HG02885 (cell line): ENCODE measurements around the gene E2F1.

Source experiments
- ATAC-seq: cut with Tn5 transposase; IDR thresholded peaks from one replicate; pipeline ENCODE4 v1.9.1; 2021; ENCODE audit warnings: mild to moderate bottlenecking; ENCODE audit not compliant: unreplicated experiment, poor library complexity

Gene E2F1

GRCh38 chr20:33659341-33660034 lies 26.7 kb downstream of the E2F1 start:
- ATAC-seq: no peak

GRCh38 chr20:33658929-33659328 lies 27.3 kb downstream of the E2F1 start:
- ATAC-seq: no peak

- no peak for ATAC-seq
Observed at GRCh38 chr20:33658510-33658909, 27.7 kb downstream of the E2F1 start.

DNA sequence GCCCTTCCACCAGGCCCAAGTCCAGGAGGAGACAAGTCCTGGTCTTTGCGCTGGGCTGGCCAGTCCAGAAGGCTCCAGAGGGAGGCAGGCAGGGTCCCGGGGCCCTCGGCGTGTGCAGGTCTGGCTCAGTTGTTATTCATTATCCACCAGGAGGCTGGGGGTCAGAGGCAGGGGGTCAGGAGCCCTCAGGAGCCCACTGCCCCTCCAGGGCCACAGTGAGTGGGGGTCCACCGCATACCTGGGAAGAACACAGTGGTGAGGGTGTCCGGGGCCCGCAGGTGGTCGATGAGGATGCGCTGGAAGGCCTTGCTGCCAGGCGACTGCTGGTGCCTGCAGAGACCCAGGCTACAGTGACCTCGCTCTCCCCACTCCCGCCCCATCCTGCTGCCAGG lies 28.5 kb downstream of the E2F1 start:
- no peak for ATAC-seq

- no peak for ATAC-seq
Observed at GRCh38 chr20:33656783-33657703, 29.1 kb downstream of the E2F1 start.

DNA sequence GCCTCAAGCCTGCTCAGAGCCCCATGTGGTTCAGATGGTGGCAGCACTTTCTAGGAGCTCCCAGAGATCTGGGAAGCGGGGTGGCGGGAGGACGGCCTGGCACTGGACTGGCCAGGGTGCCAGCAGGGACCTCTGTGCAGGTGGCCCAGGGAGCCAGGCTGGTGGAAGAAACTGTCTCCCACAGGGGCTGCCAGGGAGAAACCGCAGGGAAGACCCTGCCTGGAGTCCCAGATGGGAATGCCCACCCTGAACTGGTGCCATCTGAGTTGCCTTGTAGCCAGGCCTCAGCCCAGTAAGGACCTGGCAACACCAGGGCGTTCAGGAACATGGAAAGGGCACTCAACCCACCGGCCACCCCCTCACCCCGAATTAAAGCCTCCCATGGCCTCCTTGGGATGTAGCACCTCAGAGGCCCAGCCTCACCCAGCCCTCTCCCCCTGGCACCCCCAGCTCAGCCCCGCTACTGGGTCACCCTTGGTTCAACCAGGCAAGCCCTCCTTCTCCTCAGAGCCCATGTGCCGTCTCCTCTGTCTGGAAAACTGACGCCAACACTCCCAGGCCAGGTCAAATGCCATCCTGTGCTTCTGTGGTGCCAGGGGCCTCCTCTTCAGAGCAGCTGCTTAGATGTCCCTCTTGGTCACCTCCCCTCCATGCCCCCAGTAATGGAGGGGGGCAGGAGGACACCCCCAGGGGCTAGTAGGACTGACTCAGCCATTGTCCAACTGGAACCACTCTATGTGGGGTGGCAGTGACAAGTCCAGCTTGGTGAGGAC lies 30.0 kb downstream of the E2F1 start:
- no peak for ATAC-seq

DNA sequence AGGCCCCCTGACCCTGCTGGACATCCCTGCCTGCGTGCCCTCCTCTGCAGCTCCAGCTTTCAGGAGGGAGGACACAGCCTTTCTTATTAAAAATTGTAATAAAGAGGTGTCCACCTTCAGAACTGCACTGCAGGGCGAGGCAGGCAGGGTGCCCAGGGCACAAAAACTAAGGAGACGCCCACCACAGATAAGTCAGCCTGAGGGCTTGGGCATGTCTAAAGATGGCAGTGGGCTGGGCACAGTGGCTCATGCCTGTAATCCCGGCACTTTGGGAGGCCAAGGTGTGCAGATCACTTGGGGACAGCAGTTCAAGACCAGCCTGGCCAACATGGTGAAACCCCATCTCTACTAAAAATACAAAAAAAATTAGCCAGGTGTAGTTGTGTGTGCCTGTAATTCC lies 31.0 kb downstream of the E2F1 start:
- ATAC-seq: no peak

DNA sequence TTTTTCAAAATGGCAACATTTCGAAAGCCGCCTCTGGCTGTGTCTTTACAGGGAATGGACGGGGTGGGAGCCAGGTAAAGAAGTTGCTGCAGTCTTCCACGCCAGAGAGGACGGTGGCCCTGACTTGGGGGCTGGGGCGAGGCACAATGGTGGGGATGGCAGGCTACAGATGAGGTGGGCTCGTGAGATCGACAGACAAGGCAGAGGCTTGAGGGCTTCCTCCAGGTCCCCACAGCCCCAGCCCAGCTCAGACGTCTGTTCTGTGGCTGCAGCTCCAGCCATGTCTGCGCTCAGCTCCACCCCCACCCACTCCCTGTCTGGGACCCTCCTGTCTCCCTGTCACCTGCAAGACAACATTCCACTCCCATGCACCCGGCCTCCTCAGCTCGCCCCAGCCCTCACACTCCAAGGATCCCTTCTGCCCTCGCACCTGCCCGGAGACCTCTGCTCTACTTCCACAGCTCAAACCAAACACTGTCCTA lies 31.5 kb downstream of the E2F1 start:
- ATAC-seq: no peak

GRCh38 chr20:33653900-33654596 lies 32.1 kb downstream of the E2F1 start:
- ATAC-seq: no peak

DNA sequence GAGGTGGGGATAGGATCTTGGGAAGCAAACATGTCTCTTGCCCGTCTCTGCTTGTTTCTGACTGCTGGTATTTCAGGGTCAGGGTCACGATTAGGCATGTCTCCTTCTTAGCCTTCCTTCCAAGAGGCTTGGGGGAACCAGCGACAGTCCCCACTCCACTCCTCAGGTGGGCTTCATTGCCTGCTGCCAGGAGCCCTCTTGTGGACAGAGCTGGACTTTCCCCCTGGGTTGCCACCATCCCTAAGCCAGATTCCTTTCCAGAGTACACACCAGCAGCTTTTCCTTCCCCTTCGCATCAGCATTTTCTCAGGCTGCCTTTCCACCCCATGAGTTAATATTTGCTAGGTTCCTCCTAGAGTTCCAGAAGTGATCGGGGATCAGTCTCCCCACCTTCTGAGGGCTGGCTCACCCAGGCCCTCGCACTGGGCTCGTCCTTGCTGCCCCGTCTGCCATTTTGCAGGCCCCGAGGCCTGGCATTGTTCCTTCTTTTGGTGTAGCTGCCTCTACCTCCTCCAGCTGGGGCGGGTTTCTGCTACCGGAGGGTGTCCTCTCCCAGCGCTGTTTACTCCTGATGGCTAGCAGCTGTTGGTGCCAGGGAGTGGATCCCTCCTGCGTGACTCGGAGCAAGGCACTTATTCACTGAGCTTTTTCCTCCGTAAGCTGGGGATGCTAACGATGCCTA lies 32.8 kb downstream of the E2F1 start:
- no peak for ATAC-seq

- ATAC-seq: no peak
Observed at GRCh38 chr20:33651562-33652048, 34.6 kb downstream of the E2F1 start.

DNA sequence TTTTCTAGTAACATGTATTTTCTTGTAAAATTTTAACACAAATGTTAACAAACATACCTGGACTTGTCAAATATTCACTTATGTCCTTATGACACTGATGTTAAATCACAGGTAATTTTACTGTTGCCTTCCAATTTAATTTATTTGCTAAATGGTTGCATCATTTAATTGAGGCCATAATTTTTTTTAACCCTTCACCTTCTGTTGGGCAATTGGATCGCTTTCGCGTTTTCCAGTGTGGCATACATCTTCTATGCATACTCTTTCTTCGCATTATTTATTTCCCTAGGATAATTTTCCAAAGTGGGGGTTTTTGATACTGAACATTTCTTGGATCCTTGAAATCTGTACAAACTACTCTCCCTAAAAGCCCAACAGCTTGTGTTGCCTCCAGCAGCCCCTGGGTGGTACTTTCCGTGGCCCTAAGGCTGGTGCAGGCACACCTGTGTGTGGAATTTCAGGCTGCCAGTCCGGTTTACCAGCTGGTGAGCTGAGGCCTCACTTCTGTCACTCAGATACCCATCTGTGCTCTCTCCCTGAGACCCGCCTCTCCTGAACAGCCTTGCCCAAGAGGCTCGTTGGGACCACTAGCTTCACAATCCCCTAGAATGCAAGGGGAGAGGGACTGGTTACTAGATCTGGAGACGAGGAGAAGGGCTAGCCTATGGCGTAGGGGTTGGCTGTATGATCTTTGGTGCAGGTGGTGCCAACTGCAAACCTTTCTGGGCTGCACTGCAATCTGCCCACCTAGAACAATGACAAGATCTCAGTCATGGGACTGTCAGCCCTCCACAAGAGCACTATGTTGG lies 35.2 kb downstream of the E2F1 start:
- ATAC-seq: no peak

DNA sequence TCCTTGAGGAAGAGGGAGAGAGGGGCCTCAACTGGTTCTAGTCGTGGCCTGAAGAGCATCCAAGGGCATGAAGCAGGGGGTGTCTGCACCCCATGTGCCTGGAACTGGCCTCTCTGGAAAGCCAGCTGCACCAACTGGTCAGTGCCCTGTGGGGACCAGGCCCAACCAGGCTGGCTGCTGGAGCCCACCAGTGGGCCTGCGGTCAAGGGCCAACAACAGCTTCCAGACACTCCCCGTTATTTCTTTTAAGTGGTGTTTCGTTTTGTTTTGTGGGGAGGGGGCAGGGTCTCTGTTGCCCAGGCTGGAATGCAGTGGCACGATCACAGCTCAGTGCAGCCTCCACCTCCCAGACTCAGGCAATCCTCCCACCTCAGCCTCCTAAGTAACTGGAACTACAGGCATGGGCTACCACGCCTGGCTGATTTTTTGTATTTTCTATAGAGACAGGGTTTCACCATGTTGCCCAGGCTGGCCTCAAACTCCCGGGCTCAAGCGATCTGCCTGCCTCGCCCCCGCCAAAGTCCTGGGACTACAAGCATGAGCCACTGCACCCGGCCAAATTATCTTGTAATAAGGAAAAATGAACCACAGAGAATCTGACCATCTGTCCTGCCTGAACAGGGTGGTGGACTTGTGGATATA lies 36.0 kb downstream of the E2F1 start:
- ATAC-seq: no peak

DNA sequence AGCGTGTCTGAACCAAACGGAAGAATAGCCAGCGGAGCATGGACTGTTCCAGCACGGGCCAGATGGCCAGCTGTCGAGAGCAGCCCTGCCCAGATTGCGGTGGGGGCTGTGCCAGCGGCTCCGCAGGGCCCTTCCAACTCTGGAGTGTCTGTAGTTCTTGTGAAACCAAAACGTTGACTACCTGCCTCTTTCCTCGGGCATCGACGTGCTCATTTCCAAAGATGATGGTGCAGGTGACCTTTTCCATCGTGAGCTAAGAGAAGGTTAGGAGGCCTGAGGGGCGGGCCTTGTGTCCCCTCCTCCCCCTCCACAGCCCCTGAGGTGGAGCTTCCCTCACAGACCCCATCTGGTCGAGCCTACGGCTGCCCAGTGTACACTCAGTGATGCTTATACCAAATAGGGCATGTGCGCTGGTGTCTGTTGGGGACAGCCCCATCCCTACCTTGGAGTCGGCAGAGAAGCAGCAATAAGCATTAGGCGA lies 36.9 kb downstream of the E2F1 start:
- no peak for ATAC-seq

DNA sequence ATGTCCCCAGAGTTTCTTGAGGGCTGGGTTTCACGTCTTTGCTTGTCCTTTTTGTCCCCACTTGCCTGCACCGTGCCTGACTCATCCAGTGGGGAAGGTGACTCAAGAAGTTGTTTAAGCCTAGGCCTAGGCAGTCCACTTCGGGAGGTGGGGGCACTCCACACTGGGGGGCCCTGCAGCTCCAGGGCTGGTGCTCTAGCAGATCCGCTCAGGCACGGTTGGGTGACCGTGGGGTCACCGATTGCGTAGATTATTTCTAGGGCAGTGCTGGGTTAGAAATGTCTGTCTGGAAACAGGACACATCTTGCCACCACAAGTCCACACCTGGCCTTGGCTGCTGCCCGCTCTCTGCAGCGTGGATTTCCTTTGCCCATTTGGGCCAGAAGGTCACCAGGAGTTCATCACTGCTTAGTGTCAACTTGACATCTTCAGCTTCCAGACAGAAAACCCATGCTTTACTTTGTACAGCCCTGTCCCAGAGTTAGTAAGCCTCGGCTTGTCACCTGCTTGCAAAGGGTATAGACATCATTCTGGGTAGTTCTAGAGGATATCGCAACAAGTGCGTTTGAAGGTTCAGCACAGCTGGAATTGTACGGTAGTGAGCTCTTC lies 37.7 kb downstream of the E2F1 start:
- no peak for ATAC-seq

DNA sequence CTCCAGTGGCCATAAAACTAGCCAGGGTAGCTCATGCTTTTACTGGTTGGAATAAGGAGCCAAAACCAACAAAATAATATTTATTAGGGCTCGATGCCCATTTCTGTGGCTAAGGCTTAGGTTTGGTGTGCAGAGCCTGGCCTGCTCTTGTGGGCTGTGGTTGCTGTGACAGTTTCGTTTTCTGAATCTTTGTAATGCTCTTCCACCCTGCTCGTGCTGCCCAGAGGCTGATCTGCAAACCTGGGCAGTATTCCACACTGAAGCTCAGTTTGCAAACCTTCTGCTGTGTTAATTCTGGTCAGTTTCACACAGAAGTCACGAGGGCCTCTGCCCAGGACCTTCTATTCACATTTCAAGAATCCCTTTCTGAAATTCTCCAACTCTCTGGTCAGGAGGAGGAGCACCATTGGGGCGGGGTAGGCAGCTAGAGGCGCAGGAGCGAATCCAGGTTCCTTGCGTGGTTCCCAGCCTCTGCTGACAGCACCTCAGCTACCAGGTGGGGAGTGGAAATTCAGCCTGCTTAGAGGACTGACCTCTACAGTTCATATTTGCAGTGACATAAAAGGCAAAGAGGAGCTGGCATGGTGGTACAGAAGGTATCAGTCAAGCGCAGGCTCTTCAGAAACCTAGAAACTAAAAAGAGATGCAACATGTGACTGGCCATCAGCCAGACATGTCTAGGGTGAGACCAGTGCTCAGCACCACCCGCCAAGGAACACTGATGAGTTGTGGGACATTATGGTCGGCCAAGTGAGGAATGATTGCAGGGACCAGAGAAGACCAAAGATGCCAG lies 38.4 kb downstream of the E2F1 start:
- ATAC-seq: peak; percentile 52
